Measurements from ENCODE around the gene RBFOX2.
"Not testable (repeated sequence)": the region's sequence is repeated elsewhere in the genome, so short reads cannot be mapped to it uniquely, and the experiment has no call there.

Gene RBFOX2

GRCh38 chr22:36028646-36029405 is at the start of gene RBFOX2:
Gene RBFOX2, minus strand, starts transcription at chr22:36028824. Its CDS starts 399 bp downstream, at chr22:36028425.
- DNase-seq, result peak; percentile 82

GRCh38 chr22:36077271-36077670 is 48.6 kb upstream of the RBFOX2 start:
- DNase-seq, result no peak

- DNase-seq, result no peak
Observed at GRCh38 chr22:36075724-36076123, 47.1 kb upstream of the RBFOX2 start.

- no peak for DNase-seq
Observed at GRCh38 chr22:36075230-36075629, 46.6 kb upstream of the RBFOX2 start.

GRCh38 chr22:36073476-36073875 is 44.9 kb upstream of the RBFOX2 start:
- DNase-seq, result no peak

GRCh38 chr22:36070645-36071044 is 42.0 kb upstream of the RBFOX2 start:
- DNase-seq, result not testable (repeated sequence)

- no peak for DNase-seq
Observed at GRCh38 chr22:36069368-36069767, 40.7 kb upstream of the RBFOX2 start.

GRCh38 chr22:36068776-36069344 is 40.2 kb upstream of the RBFOX2 start:
- no peak for DNase-seq

GRCh38 chr22:36067235-36067558 is 38.6 kb upstream of the RBFOX2 start:
- no peak for DNase-seq

- peak; percentile 60 for DNase-seq
Observed at GRCh38 chr22:36065775-36066544, 37.3 kb upstream of the RBFOX2 start.

GRCh38 chr22:36065462-36065774 is 36.8 kb upstream of the RBFOX2 start:
- no peak for DNase-seq

- DNase-seq, result no peak
Observed at GRCh38 chr22:36064358-36064757, 35.7 kb upstream of the RBFOX2 start.

GRCh38 chr22:36056980-36057379 is 28.4 kb upstream of the RBFOX2 start:
- no peak for DNase-seq

- no peak for DNase-seq
Observed at GRCh38 chr22:36055376-36056295, 27.0 kb upstream of the RBFOX2 start.

- not testable (repeated sequence) for DNase-seq
Observed at GRCh38 chr22:36054446-36054845, 25.8 kb upstream of the RBFOX2 start.

GRCh38 chr22:36053242-36054147 is 24.9 kb upstream of the RBFOX2 start:
- DNase-seq, result no peak

GRCh38 chr22:36052505-36052941 is 23.9 kb upstream of the RBFOX2 start:
- DNase-seq, result no peak

GRCh38 chr22:36049678-36049997 is 21.0 kb upstream of the RBFOX2 start:
- no peak for DNase-seq

- DNase-seq, result no peak
Observed at GRCh38 chr22:36048911-36049677, 20.5 kb upstream of the RBFOX2 start.

GRCh38 chr22:36044517-36044916 is 15.9 kb upstream of the RBFOX2 start:
- not testable (repeated sequence) for DNase-seq

- DNase-seq, result no peak
Observed at GRCh38 chr22:36042240-36042639, 13.6 kb upstream of the RBFOX2 start.
